OCI-LY3 (cell line): ENCODE results near the gene USP3.

Source experiments
- H2AFZ ChIP-seq: fragments of 200-600, 300-600 bp; shearing (Covaris generic); 2 replicates; pipeline ENCODE4 v1.6.0; 2014; ENCODE audit warnings: antibody characterized with exemption, low read depth, low read length
- H3K27ac ChIP-seq: fragments of 200-600, 300-600 bp; sonication (generic); 2 replicates; pipeline ENCODE4 v1.5.1; 2014; ENCODE audit warnings: mild to moderate bottlenecking, low read length, moderate library complexity, mixed read lengths
- H3K27me3 ChIP-seq: fragments of 200-600, 300-600 bp; sonication (generic); 2 replicates; pipeline ENCODE4 v1.6.1; 2014; ENCODE audit warnings: low read depth, low read length, mixed read lengths
- H3K36me3 ChIP-seq: fragments of 200-600, 300-600 bp; sonication (generic); replicated peaks from 2 replicates; pipeline ENCODE3; 2014; ENCODE audit warnings: low read depth, low read length, mixed read lengths
- H3K4me1 ChIP-seq: fragments of 300-600, 200-600 bp; sonication (generic); 2 replicates; pipeline ENCODE4 v1.6.1; 2014; ENCODE audit warnings: low read length, mixed read lengths
- H3K4me2 ChIP-seq: fragments of 200-600, 300-600 bp; sonication (generic); 2 replicates; pipeline ENCODE4 v1.6.1; 2014; ENCODE audit warnings: low read length, mixed read lengths
- H3K4me3 ChIP-seq: fragments of 300-600, 200-600 bp; sonication (generic); 2 replicates; pipeline ENCODE4 v1.5.1; 2014; ENCODE audit warnings: antibody characterized with exemption, mild to moderate bottlenecking, low read length, moderate library complexity
- H3K79me2 ChIP-seq: fragments of 300-600, 200-600 bp; shearing (Covaris generic); 2 replicates; pipeline ENCODE4 v1.6.1; 2014; ENCODE audit warnings: mild to moderate bottlenecking, low read length, mixed read lengths
- H3K9ac ChIP-seq: fragments of 300-600, 200-600 bp; shearing (Covaris generic); 2 replicates; pipeline ENCODE4 v1.6.0; 2014; ENCODE audit warnings: mild to moderate bottlenecking, low read length, moderate library complexity
- H3K9me3 ChIP-seq: fragments of 200-600, 300-600 bp; shearing (Covaris generic); 2 replicates; pipeline ENCODE4 v1.6.1; 2014; ENCODE audit warnings: low read length, mixed read lengths; ENCODE audit not compliant: insufficient read depth
- H4K20me1 ChIP-seq: fragments of 200-600, 300-600 bp; sonication (generic); 2 replicates; pipeline ENCODE4 v1.6.1; 2016; ENCODE audit warnings: low read length, mixed read lengths; ENCODE audit not compliant: insufficient read depth
- CTCF ChIP-seq: fragments of 200-600, 300-600 bp; sonication (generic); IDR thresholded peaks from 2 replicates; pipeline ENCODE4 v1.5.1; 2014; ENCODE audit warnings: antibody characterized with exemption, low read length, low read depth
- EZH2phosphoT487 ChIP-seq: fragments of 200-600 bp; shearing (Covaris generic); IDR thresholded peaks from 2 replicates; pipeline ENCODE4 v1.6.1; 2018; ENCODE audit warnings: antibody characterized with exemption, mixed run types, low read depth

USP3 gene

GRCh38 chr15:63501256-63502089 lies 2.9 kb upstream of the USP3 start:
- peak overlapping the region; percentile 67 for H2AFZ ChIP-seq
- H3K36me3 ChIP-seq, result peaks cover 3% of the 10 kb centered on the region
- H3K4me1 ChIP-seq, result peaks cover 65% of the 10 kb centered on the region
- H3K79me2 ChIP-seq, result peaks cover 26% of the 10 kb centered on the region
- peak overlapping the region; percentile 42; the same call in 1 of the 2 replicates for H3K27ac ChIP-seq
- TF ChIP-seq CTCF (no peak), EZH2phosphoT487 (no peak)
- H3K9me3 ChIP-seq, result no peaks in the 10 kb centered on the region
- H3K4me2 ChIP-seq, result peak overlapping the region; percentile 94
- H3K4me3 ChIP-seq, result peak overlapping the region; percentile 75
- peaks cover 9% of the 10 kb centered on the region for H4K20me1 ChIP-seq
- H3K9ac ChIP-seq, result peak overlapping the region; percentile 58
- H3K27me3 ChIP-seq, result peaks cover 4% of the 10 kb centered on the region

DNA sequence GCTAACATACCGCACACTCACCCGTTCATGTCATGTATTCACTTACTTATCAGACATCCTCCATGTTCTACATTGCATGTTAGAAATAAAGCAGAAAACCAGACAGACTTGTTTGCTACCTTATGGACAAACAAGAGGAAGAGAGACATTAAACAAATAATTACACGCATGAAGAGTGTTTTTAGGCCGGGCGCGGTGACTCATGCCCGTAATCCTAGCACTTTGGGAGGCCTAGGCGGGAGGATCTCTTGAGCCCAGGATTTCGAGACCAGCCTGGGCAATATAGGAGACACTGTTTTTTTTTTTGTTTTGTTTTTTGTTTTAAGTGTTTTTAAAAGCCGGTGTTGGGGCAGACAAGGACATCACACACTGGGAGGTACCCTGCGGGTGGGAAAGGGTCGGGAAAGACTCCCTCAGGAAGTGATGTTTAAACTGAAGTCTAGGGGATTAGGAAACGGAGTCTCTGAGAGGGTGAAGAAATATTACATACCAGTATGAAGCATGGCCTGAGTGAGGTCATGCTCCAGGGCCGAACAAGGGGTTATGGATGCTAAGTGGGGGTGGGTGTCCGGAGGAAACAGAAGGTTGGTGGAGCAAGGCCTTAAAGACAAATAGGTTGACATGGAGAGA lies 2.1 kb upstream of the USP3 start:
- H3K9ac ChIP-seq, result peak overlapping the region; percentile 92
- H3K27me3 ChIP-seq, result no peaks in the 10 kb centered on the region
- peaks cover 34% of the 10 kb centered on the region for H3K79me2 ChIP-seq
- H4K20me1 ChIP-seq, result peaks cover 16% of the 10 kb centered on the region
- peaks cover 3% of the 10 kb centered on the region for H3K36me3 ChIP-seq
- H3K4me2 ChIP-seq, result peak overlapping the region; percentile 94
- H3K4me3 ChIP-seq, result peak overlapping the region; percentile 82
- no peak overlapping the region for H2AFZ ChIP-seq
- H3K9me3 ChIP-seq, result no peaks in the 10 kb centered on the region
- peaks cover 65% of the 10 kb centered on the region for H3K4me1 ChIP-seq
- no peak for TF ChIP-seq CTCF
- H3K27ac ChIP-seq, result peak overlapping the region; percentile 89

DNA sequence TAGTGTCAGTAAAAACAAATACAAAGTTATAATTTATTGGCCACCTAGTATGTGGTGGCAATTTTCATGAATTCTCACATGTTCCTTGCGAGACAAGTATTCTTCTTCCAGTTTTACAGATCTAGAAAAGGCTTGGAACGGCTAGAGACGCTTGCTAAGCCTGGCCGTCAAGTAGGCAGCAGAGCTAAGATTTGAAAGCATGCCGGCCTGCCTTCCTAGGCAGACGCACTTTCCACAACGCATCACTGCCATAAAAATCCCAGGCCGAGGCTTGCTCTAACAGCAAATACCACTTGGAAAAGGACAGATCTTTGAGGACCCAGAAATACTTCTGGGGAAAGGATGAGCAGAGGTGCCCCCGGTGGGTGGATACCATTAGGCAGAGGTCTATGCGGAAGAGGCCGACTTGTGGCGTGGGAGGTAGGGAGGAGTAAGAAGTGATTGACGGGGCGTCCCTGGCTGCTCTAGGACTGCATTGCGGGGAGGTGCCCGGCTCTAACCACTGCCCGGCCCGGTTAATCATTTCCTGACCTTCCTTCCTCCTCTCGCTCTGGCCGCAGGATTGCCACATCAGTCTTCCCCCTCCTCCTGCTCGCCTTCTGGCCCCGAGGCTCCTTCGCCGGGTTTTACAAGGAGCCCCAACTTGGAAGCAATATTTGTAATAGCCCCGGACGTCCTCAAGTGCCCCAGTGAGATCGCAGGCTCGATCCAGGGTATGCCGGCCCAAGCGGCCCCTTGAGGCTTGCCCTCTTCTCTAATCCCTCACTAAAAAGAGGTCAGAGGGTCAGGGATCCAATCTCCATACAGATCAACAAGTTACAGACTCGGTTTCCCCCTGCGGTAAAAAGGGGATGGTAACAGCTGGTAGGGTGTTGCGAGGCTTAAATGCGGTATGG lies 1.3 kb upstream of the USP3 start:
- Histone ChIP-seq H3K27ac (peak overlapping the region; percentile 89), H3K4me1 (peaks cover 65% of the 10 kb centered on the region), H3K9me3 (no peaks in the 10 kb centered on the region), H3K79me2 (peaks cover 42% of the 10 kb centered on the region), H3K4me2 (peak overlapping the region; percentile 94), H3K4me3 (peak overlapping the region; percentile 82), H3K36me3 (peaks cover 3% of the 10 kb centered on the region), H2AFZ (no peak overlapping the region; the same call in 1 of the 2 replicates), H4K20me1 (peaks cover 25% of the 10 kb centered on the region), H3K9ac (peak overlapping the region; percentile 92), H3K27me3 (no peaks in the 10 kb centered on the region)
- TF ChIP-seq CTCF (no peak), EZH2phosphoT487 (no peak)
